Stomach (tissue), 9 donors: ENCODE results near the gene ACE. TPM values are rescaled to one million over a fixed set of nuclear protein-coding genes. Genes with fewer than 3 reads are reported as not detected.

Source experiments
- DNase-seq, 2 donors: peaks; one replicate each; pipeline versions ENCODE4 v3.0.0 to v3.0.0-alpha.2; 2013 to 2019
- H3K27ac ChIP-seq, 5 donors: fragments of 200-600 bp in 4 of 5; sonication (generic) in 4 of 5; one replicate each; pipeline ENCODE4 v1.5.1; 2013 to 2019; ENCODE audit warnings: mild to moderate bottlenecking in 1 of 5, moderate library complexity in 1 of 5
- H3K27me3 ChIP-seq, 3 donors: fragments of 200-600 bp; sonication (generic); one replicate each; pipeline ENCODE4 v1.5.1; 2017 to 2019; ENCODE audit warnings: mixed run types in 1 of 3
- H3K36me3 ChIP-seq, 4 donors: fragments of 200-600 bp; sonication (generic); 1 replicate in 3 of 4; 2 replicates in 1 of 4; pipeline ENCODE4 v1.5.1; 2016 to 2019
- H3K4me1 ChIP-seq, 4 donors: fragments of 200-600 bp; sonication (generic); one replicate each; pipeline ENCODE4 v1.5.1; 2016 to 2019
- H3K4me3 ChIP-seq, 4 donors: fragments of 200-600 bp; sonication (generic) in 3 of 4; one replicate each; pipeline ENCODE4 v1.5.1; 2016 to 2019; ENCODE audit warnings: mild to moderate bottlenecking in 1 of 4
- H3K9me3 ChIP-seq, 4 donors: fragments of 200-600 bp; sonication (generic); one replicate each; pipeline ENCODE4 v1.5.1; 2016 to 2019
- CTCF ChIP-seq, 7 experiments: fragments of 450-650 bp in 4 of 7; fragments of 200-600 bp in 3 of 7; sonication (generic) in 3 of 7; IDR thresholded peaks; one replicate each; pipeline ENCODE4 v1.5.1; 2016 to 2019; ENCODE audit warnings: antibody characterized with exemption in 7 of 7, control low read depth in 2 of 7, mild to moderate bottlenecking in 1 of 7
- EP300 ChIP-seq: sonication (generic); formaldehyde crosslinking; IDR thresholded peaks from one replicate; pipeline ENCODE4 v1.6.1; 2017; ENCODE audit warnings: antibody characterized with exemption
- POLR2A ChIP-seq, 4 donors: fragments of 450-650 bp; IDR thresholded peaks; one replicate each; pipeline ENCODE4 v1.6.1; 2016; ENCODE audit warnings: antibody characterized with exemption in 4 of 4, control low read depth in 2 of 4, mild to moderate bottlenecking in 1 of 4, moderate library complexity in 1 of 4
- POLR2AphosphoS5 ChIP-seq, 3 donors: sonication (generic); formaldehyde crosslinking; IDR thresholded peaks; one replicate each; pipeline ENCODE4 v1.6.1; 2016; ENCODE audit warnings: antibody characterized with exemption in 3 of 3
- WGBS, 5 donors: extraction: QIAGEN DNeasy Blood & Tissue Kit in 3 of 5; methylation state at CpG; one replicate each; pipeline versions ENCODE4 v1.1.5 to v1.1.7; 2013 to 2018; 5-methylcytosine and 5-hydroxymethylcytosine counted together
- intact Hi-C: fragments of 100-400 bp; cut with DNase I; formaldehyde crosslinking; loops from one replicate; pipeline ENCODE4 v1.15.1; 2023; ENCODE audit warnings: low total_unique reads
- polyA plus RNA-seq, 3 donors: library from polyadenylated mRNA; stranded (reverse); fragments of 200-250 nt; gene quantifications; one replicate each; pipeline ENCODE4 v1.2.3, GENCODE V29; 2013
- total RNA-seq, 5 donors: library from RNA; depleted of rRNA; stranded (reverse); fragments of >200 nt; gene quantifications; one replicate each; pipeline versions ENCODE4 v1.1.0 to v1.2.3, GENCODE V29; 2014 to 2016
- donor health status: healthy with polysubstance abuse.
- donor health status: Bipolar disorder and iron deficiency.
- donor health status: healthy.

ACE gene
- total and polyA plus RNA-seq, 8 donors, result 1.3 to 232 (median 4.4) TPM

- Histone ChIP-seq H3K36me3 (no peaks in the 10 kb centered on the region), H3K9me3 (no peaks in the 10 kb centered on the region), H3K27me3 (peaks cover 7 to 41% (median 28%) of the 10 kb centered on the region in 3 donors), H3K4me1 (peaks cover 6 to 15% (median 10%) of the 10 kb centered on the region in 4 donors), H3K27ac (no peak overlapping the region), H3K4me3 (no peak overlapping the region)
- no peak for TF ChIP-seq POLR2AphosphoS5 (IDR thresholded peaks at IDR 0.05)
- no peak for TF ChIP-seq CTCF (IDR thresholded peaks at IDR 0.05)
- no peak for TF ChIP-seq POLR2A (IDR thresholded peaks at IDR 0.05)
- TF ChIP-seq EP300, result no peak
- intact Hi-C loops, result no loop called here
- DNase-seq, result no peak
- WGBS, 5 donors, result 86 to 94% (median 93%) methylated on average over 9 of the region's 9 CpGs
Measured at GRCh38 chr17:63542218-63542545, 65.3 kb downstream of the ACE start.

- peak in 1 of 2 donors; percentile 70 for DNase-seq
- WGBS, 5 donors, result 36 to 48% (median 45%) methylated on average over 15 of the region's 15 CpGs
- peaks cover 7 to 31% (median 18%) of the 10 kb centered on the region in 3 donors for H3K27me3 ChIP-seq
- intact Hi-C loops, result no loop called here
- H3K9me3 ChIP-seq, result no peaks in the 10 kb centered on the region
- no peak for TF ChIP-seq POLR2AphosphoS5 (IDR thresholded peaks at IDR 0.05)
- no peak for TF ChIP-seq POLR2A (IDR thresholded peaks at IDR 0.05)
- no peak for TF ChIP-seq CTCF (IDR thresholded peaks at IDR 0.05)
- TF ChIP-seq EP300, result no peak
- H3K36me3 ChIP-seq, result no peaks in the 10 kb centered on the region
- peaks cover 4 to 9% (median 5%) of the 10 kb centered on the region in 4 donors for H3K4me1 ChIP-seq
- H3K27ac ChIP-seq, result no peak overlapping the region
- peak overlapping the region in 1 of 4 donors; percentile 19 for H3K4me3 ChIP-seq
Measured at GRCh38 chr17:63542942-63543821, 66.3 kb downstream of the ACE start.

- intact Hi-C loops, result no loop called here
- no peak for DNase-seq
- H3K4me1 ChIP-seq, result peaks cover 0 to 3% (median 0%) of the 10 kb centered on the region in 4 donors
- TF ChIP-seq POLR2AphosphoS5 (IDR thresholded peaks at IDR 0.05) (no peak), EP300 (no peak), CTCF (IDR thresholded peaks at IDR 0.05) (no peak), POLR2A (IDR thresholded peaks at IDR 0.05) (no peak)
- no peaks in the 10 kb centered on the region for H3K9me3 ChIP-seq
- H3K4me3 ChIP-seq, result no peak overlapping the region
- H3K27me3 ChIP-seq, result peaks cover 5 to 23% (median 10%) of the 10 kb centered on the region in 3 donors
- no peaks in the 10 kb centered on the region for H3K36me3 ChIP-seq
- no peak overlapping the region for H3K27ac ChIP-seq
Measured at GRCh38 chr17:63543822-63544420, 67.1 kb downstream of the ACE start.

GRCh38 chr17:63544467-63545301 is 67.8 kb downstream of the ACE start:
- Histone ChIP-seq H3K27me3 (peaks cover 0 to 16% (median 4%) of the 10 kb centered on the region in 3 donors), H3K4me1 (peaks cover 0 to 11% (median 3%) of the 10 kb centered on the region in 4 donors), H3K9me3 (no peaks in the 10 kb centered on the region), H3K36me3 (no peaks in the 10 kb centered on the region), H3K4me3 (no peak overlapping the region), H3K27ac (no peak overlapping the region)
- TF ChIP-seq CTCF (IDR thresholded peaks at IDR 0.05) (no peak), EP300 (no peak), POLR2AphosphoS5 (IDR thresholded peaks at IDR 0.05) (no peak), POLR2A (IDR thresholded peaks at IDR 0.05) (no peak)
- WGBS, 5 donors, result 88 to 93% (median 92%) methylated on average over 13 of the region's 13 CpGs
- no peak for DNase-seq
- intact Hi-C loops, result no loop called here
